Stimulated activated CD4-positive, alpha-beta T cell treated with anti-CD3 and anti-CD28 coated beads, Interleukin-4, amount 100 ng/mL, for 4 hours (primary cell): Measurements from ENCODE around the gene PIK3R1.

Experiments
- DNase-seq, 2 experiments: peaks; one replicate each; pipeline ENCODE4 v3.0.0-alpha.2; 2020

Gene PIK3R1

DNA sequence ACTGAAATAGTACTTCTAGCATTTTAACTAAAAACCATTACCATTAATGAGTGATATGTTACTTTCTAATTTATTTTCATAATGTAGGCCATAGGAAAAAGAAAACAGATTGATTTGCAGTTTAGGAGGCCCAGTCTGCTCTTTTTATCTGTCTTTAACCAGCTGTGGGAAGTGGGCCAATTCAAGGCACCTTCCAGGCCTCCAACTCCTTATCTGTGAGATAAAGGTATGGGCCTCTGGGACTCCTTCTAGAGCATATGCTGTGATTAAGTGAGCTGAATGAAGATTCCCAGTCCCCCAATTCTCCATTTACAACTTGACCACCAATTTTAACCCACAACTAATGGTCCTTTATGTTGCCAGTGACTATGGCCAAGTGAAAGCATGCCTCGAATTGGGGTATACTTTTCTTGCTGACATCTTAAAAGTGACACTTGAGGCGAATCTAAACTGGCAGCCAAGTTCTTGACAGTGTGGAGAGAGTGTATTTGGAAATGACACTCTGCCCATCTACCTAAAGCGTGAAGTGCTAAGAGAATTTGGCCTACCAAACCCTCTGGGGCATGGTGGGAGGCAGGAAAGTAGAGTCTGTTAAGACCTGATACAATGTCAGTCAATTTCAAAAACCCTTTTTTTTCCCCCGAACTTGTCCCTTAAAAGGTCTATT, 88.3 kb downstream of the PIK3R1 start:
- no peak for DNase-seq

DNA sequence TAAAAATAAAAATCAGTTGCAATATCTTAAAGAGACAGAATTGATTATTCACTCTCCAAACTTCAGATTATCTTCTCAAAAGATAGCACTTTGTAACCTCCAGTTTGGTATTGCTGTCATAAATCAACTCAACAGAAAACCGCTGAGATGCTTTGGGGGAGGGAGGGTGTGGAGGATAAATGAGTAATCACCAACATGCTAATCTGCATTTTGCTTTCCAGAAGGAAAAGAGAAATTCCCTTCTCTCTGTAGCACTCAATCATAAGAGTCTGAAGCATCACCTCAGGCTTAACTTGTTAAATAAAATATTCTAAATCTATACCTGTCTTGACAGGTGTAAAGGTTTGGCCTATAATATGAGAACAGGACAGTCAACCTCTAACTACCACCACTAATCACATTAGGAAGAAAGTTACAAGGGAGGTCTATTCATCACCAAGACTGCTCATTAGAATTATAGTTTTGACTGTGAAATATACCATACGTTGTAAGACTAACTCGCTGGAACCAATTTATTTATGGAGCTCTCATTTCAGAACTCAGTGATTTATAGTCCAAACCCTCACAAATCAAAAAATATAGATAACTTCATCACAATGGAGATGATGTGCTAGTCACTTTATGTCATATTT, 89.0 kb downstream of the PIK3R1 start:
- no peak for DNase-seq

DNA sequence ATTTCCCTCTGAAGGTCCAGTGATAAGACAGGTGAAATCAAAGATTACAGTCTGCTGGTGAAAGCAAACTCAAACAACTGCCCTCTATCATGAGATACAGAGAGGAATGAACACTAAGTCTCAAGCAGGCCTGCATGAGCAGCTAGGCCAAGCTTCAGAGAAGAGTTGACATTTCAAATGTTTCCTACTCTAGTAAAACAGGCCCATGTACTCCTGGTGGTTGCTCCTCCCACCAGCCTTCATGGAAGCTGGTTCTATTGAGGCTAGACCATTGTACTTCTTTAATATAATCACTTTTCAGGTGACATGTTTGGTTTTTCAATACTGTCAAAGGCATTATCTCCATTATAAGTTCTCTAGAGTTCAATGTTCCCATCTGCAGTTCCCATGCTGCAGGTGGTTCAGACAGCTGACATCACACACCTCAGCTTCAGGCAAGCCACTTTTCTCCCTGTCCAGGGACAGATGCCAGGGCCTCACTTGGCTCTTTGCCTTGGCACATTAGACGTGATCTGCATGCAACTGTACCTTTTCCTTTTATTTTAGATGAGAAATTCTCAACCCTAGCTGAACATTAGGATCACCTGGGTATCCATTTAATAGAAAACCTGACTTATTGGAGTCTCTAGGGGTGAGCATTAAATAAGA, 89.8 kb downstream of the PIK3R1 start:
- no peak for DNase-seq

DNA sequence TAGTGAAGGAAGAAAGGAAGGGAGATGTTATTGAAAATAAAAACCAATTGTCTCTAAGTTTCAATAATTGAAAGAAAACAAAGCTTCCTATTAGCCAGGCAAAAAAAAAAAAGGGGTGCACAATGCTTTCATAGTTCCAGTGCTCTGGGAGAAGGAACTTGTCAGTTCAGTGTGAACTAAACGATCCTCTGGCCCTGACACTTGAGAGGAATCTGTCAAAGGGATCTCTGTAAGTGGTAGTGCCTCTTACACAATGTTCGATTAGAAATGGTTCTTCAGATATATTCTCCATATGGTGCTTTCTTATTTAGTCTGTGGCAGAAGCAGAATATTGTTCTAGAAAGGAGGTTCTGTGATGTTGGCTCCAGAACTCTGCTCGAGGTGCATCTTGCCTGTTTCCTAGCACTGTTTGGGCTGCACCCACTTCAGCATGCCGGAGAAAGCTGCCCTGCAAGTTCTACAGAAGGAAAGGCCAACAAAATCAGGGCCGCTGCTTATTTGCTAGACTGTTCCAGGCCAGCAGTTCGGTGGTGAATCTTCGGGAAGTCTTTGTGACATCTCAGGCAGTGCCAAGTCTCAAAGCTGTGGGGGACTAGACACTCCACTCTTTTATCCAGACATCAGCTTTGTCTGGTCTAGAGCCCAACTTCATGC, 90.9 kb downstream of the PIK3R1 start:
- DNase-seq: no peak

DNA sequence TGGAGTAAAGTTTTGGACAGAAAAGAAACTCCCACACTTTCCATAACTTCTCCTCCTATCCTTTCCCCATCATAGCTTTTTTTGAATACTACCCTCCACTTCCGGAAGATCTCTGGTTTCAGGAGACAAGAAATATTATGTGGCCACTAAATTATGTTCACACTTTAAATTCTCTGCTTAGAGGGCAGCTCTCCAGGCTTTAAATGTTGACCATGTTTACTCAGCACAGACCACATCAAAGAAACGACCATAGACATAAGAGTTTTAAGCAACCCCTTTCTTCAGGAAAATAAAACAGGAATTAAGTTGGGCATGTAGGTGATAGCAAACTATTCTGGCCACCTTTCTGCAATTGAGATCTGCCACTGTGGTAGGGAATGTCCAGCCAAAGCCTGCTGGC, 97.8 kb downstream of the PIK3R1 start:
- DNase-seq: no peak

DNA sequence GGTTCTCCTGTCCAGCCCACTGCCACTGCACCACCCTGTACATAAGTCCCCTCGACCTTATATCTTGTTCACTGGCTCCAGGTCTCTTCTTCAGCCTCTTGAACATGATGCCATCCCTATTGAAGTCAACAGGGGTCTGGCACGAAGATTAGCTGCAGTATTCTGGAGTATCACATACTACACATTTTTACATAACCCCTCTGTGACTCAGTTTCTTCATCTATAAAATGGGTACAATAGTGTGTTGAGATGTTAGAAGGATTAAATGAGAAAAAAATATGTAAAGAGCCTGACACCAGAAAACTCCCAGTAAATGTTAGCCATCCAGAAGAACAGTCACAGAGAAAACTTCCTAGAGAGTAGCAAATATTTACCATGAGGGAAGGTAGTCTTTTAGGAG, 98.9 kb downstream of the PIK3R1 start:
- DNase-seq: no peak

DNA sequence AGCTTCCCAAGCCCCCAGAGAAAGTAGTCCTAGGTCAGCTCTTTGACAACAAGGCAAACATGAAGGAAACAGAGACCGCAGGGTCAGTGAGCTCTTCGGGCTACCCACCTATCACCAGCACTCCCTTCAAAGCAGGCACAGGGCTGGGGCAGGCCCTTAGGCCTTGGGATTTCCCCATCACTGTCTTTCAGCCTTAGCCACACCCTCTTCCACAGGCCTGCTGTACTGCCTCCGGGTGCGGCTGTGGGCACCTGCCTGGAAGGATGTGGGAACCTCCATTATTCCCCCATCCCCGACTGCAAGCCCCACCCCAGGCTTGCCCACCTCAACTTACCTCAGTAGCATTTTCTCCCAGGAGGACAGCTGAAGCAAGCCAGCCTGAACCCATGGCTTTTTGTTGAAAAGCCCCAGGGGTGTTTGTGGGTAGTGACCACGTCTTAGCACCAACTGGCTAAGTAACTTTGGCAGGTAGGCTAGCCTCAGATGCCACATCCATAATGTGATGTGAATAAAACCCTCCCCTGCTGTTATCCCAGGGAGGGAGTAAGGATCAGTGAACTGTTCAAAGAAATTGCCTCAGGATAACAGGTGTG, 100.2 kb downstream of the PIK3R1 start:
- peak; percentile 24 to 32 for DNase-seq

DNA sequence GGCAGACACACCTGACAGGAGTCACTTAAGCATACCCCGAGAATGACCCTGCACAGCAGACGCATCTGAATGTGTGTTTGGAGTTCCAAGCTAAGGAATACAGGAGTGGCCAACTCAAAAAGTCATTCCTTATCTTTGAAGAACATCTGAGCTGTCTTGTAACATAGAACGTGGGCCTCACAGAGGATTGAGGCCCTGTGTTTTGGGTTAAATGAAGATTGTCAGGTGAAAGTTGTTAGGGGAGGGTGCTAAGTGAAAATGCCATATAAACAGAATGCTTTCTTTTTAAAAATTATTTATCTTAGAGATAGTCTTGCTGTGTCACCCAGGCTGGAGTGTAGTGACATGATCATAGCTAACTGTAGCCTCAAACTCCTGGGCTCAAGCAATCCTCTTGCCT, 100.9 kb downstream of the PIK3R1 start:
- no peak for DNase-seq

DNA sequence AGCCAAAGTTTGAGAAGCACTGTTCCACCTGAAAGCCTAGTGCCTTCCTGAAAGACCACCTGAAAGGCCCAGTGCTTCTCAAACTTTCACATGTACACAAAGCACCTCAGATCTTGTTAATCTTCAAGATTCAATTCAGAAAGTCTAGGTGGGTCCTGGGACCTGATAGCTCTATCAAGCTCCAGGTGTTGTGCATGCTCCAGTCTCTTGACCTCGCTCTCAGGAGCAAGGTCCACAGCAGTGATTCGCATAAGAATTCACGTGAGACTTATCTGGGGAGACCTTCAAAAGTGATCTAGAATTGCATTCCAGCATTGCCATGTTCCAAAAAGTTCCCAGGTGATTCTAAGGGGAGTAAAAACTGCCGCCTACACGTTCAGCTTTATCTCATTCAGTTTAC, 102.1 kb downstream of the PIK3R1 start:
- DNase-seq: no peak

DNA sequence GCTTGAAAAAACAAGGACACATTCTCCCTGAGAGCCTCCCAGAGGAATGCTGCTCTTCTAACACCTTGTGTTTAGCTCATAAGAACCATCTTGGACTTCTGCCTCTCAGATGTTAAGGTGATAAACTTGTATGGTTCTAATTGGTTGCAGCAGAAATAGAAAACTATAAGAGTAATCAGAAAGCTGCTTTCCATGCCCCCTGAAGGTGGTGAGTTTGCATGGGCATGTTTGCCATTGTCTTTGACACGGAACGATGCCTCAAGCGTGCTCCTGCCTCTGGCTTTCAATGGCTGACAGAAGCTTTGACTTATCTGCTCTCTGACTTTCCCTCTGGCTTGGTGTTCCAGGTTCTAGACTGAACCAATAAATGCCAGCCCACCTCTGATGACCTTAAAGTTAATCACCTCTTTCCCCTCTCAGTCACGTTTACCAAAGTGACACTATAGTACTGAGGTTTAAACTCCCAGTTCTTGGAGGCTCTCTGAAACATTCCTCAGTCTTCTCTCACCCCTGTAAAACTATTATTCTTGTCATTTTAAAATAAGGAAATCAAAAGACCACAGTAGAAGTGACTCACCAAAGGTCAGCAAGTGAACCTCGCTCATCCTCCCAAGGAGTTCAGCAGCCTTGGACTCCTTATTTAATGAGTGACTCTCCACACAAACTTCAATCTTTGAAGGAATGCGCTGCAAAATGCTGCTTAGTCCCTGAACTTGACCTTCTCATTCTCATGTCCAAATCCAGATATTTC, 103.6 kb downstream of the PIK3R1 start:
- DNase-seq: no peak

DNA sequence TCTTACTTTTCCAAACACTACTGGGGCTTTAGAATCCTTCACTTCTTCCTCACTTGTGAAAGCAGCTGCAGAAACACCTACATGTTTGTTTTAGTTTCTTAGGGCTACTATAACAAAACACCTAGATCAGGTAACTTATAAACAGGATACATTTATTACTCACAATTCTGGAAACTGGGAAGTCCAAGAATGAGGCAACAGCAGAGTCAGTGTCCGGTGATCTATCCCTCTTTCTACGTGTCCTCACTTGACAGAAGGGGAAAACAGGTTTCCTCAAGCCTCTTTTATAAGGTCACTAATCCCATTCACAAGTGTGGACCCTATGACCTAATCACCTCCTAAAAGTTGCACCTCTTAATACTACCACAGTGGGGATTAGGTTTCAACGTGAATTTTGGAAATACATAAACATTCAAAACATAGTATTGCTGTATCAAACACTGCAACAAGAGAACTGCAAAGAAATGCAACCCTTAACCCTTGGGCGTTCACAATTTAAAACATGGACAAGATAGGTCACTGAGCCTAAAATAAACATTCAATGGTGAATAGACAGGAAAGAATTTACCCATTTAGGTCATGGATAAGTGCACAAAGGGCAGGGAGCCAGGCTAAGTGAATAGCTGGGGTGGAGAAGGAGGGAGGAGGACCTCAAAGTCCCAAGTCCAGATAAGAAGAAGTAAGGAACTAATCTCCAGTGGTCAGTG, 104.3 kb downstream of the PIK3R1 start:
- no peak for DNase-seq

DNA sequence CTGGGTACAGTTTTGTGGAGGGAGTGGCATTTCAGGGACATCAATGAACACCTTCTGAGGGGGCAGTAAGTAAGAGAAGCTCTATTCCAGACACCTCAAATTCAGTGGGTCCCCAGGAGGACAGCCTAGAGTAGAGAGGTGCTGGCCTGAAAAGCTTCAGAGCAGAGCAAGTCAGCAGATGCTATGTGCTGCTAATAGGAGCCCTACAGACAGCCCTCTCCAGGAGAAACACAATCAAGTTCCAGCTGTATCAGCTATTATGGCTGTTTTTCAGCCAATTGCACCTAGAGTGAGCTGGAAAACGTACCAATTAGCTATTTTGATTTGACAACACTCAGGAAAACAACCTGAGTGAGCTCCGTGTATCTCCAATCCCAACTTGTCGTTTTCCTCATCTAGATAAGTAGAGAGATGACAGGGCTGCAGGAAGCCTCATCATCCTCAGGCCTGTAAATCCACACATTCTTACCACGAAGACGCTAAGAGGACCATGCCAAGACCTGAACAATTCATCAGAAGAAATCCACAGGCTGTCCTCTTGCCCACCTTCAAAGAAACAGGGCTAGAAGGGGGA, 104.9 kb downstream of the PIK3R1 start:
- no peak for DNase-seq

DNA sequence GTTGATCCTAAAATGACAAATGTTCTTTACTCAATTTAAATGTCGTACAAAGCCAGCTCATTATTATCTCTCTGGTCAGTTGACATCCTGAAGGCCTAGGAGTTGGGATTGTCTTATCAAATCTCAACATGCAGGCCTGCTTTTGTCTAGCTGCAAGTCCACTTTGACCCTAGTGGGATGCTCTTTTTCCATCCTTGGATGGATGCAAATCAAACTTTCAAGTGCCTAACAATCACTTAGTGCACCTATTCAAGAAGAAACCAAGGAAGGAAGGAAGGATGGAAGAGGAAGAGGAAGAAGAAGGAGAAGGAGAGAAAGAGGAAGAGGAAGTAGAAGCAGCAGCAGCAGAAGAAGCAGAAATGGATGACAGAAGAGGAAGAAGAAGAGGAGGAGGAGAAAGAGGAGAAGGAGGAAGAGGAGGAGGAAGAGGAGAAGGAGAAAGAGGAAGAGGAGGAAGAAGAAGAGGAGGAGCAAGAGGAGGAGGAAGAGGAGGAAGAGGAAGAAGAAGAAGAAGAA, 109.6 kb downstream of the PIK3R1 start:
- DNase-seq: no peak

DNA sequence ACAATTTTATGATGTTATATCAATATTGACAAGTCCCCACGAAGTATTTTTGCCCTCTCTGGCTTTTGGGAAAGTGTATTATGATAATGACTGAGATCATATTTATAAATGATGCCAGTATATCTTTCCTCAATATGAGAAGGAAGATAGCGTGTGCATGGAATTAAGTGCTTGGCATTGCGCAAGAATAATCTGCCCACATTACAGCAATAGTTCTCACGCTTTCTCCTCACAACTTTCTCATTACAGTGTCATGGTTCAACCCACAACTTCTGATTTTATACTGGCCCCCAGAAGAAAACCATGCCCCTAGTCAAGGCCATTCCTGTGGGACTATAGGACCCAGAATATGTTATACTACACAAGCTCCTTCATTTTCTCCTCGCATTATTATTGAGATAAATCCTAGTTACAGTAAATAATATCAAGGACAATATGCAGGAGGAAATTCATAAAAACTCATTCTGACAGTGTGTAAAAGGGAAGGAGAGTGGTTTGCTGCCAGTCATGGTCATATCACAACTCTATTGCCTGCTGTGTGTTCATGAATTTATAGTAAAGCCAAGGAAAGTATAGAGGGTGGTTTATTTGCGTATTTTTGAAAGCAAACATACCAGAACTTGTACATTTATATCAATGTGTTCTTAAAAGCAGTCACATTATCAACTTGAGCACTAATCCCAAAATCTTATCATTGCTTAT, 114.1 kb downstream of the PIK3R1 start:
- DNase-seq: no peak

DNA sequence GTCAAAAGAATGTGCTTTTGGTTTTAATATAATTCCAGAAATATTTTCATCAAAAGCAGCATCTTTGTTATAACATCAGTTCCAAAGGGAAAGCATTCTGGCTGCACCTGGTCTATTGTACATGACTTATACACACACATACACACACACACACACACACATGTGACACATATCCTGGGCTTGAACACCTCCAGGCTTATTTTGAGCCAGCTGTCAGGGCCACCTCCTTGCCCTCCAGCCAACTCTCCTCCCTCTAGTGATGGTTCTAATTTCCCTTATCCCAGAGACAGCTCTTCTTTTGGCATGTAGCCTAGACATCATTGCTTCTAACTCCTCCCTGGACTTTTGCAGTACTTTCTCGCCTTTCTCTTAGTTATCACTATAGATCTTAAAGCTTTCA, 115.0 kb downstream of the PIK3R1 start:
- no peak for DNase-seq

DNA sequence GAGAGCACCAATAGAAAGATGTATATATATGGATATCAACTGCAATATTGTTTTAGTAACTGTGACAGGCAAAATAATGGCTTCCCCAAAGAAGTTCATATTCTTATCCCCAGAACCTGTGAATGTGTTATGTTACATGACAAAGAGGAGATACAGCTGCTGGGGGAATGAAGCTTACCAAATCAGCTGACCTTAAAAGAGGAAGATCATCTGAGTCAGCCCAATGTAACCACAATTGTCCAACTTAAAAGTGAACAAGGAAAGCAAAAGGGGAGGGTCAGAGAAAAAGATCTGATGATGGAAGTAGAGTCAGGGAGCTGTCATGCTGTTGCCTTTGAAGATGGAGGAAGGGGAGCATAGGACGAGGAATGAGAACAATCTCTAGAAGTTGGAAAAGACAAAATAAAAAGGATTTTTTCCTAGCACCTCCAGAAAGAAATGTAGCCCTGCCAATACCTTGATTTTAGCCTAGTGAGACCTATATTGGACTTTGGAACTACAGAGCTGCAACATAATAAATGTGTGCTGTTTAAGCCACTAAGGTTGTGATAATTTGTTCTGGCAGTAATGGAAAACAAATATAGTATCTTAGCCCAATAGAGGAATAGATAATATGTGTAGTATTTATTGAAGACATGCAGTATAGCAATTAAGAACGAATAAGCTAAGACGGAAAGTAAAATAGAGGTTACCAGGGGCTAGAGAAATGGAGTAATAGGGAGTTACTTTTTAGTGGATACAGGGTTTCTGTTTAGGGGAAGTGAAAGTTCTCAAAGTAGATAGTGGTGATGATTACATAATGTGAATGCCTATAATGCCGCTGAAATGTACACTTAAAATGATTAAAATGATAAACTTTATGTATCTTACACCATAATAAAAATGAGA, 115.9 kb downstream of the PIK3R1 start:
- no peak for DNase-seq

DNA sequence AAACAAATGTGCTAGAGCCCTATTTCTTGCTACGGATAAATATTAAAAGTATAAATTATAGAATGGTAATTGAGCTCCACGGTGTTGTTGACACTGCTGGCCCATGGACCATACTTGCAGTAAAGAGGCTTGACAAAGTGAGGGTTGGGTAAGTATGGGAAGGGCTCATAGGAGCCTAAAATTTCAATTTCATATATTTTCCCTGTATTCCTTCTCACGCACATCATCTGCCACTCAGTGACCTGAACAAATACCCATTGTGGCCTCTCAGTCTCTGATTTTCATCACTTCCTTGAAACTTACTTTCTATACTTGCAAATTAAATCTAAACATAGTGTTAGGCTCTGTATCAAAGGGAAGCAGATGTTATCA, 116.5 kb downstream of the PIK3R1 start:
- DNase-seq: no peak

DNA sequence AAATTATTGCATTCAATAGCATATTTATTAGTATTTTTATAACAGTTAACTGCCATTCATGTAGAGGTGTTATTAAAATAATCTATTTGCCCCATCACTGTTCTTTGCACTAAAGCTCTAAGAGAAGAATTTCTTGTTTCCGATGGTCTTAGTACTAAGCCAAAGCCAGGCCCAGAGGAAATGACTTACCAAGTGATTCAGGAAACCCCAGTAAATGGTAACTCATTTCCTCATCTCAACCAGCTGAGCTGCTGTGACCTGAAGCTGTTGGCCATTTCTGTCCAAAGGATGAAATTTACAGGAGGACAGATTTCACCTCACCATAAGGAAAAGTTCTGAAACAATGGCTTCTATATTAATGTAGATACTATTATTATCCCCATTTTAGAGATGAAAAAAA, 117.0 kb downstream of the PIK3R1 start:
- no peak for DNase-seq

DNA sequence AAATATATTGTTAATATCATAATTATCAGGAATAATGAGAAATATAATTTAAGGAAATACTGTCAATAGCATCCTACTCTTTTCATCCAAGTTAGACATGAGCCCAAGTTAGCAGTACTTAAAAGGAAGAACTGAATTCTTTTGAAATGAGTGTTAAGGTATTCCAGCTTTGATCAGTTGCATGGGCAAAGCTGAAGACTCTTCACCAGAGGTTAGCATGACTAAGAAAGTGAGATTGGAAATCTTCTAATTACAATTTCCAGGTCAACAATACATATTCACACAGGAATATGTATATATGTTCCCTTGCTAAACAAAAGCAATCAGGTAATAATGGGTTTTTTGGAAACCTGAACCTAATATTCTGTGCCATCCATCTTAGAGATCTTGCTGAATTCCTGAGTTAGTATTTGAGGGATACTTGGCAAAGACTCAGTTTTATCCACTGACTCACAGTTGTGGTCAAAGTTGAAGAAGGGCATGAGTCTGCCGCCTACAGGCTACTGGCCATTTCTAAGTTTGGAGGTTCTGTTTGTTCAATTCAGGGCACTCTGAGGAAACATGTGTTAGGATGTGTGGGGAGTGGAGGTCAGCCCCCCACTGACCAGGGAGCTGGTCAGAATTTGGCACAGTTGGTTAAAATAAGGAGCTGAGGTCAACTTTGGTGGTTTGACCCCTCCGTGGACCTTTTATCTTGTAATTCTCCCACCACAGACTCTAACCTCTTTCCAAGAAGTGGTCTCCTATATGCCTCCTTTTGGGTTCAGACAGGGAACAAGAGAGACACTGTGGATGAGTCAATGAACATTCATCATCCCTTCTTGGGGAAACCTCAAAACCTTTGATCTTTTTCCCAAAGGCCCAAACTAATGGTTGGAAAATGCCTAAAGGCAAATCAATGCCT, 118.3 kb downstream of the PIK3R1 start:
- no peak for DNase-seq
